GM23248 (cell line): ENCODE data around the gene NT5E.

Source experiments
- EZH2 ChIP-seq: fragments of 200-600 bp; sonication (generic); IDR thresholded peaks from 2 replicates; pipeline ENCODE4 v1.6.1; 2018; ENCODE audit warnings: antibody characterized with exemption, mild to moderate bottlenecking; ENCODE audit not compliant: insufficient read depth, poor library complexity, severe bottlenecking
- EZH2phosphoT487 ChIP-seq: fragments of 200-600 bp; sonication (generic); IDR thresholded peaks from 2 replicates; pipeline ENCODE4 v1.6.1; 2018; ENCODE audit warnings: antibody characterized with exemption, moderate library complexity, mild to moderate bottlenecking, low read depth; ENCODE audit not compliant: insufficient read depth

DNA sequence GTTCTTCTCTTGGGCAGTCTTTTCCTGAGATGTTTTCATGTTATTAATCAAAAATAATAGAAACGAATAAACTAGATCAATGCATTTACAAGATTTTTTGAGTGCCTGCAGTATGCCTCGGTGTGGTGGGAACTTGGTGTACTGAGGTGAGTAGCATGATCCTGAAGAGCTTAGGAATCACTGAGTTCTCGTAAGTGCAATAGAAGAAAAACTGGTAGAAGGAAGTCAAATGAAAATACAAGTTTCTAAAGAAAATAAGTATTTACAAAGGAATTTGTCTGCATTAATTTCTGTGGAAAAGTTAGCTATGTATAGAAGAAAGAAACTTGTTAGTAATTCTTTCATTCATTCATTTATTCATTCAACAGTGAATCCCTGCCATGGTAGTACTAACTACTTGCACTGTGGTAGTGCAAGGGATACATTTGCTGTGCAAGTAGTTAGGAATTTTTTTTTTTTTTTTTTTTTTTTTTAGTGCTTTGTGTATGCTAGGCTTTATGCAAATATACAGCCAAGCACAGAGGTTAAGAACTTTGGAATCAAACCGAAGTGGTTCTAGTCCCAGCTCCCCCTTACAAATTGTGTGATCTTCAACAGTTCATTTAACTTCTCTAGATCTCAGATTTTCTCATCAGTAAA lies 13.9 kb downstream of the NT5E start:
- no peak for TF ChIP-seq EZH2
- no peak for TF ChIP-seq EZH2phosphoT487
